ENCODE data around the gene HBG2.
"Not testable (repeated sequence)": the region's sequence is repeated elsewhere in the genome, so short reads cannot be mapped to it uniquely, and the experiment has no call there.

HBG2 gene

DNA sequence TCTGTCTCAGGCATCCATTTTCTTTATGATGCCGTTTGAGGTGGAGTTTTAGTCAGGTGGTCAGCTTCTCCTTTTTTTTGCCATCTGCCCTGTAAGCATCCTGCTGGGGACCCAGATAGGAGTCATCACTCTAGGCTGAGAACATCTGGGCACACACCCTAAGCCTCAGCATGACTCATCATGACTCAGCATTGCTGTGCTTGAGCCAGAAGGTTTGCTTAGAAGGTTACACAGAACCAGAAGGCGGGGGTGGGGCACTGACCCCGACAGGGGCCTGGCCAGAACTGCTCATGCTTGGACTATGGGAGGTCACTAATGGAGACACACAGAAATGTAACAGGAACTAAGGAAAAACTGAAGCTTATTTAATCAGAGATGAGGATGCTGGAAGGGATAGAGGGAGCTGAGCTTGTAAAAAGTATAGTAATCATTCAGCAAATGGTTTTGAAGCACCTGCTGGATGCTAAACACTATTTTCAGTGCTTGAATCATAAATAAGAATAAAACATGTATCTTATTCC, 26.1 kb upstream of the HBG2 start:
- no peak for DNase-seq

DNA sequence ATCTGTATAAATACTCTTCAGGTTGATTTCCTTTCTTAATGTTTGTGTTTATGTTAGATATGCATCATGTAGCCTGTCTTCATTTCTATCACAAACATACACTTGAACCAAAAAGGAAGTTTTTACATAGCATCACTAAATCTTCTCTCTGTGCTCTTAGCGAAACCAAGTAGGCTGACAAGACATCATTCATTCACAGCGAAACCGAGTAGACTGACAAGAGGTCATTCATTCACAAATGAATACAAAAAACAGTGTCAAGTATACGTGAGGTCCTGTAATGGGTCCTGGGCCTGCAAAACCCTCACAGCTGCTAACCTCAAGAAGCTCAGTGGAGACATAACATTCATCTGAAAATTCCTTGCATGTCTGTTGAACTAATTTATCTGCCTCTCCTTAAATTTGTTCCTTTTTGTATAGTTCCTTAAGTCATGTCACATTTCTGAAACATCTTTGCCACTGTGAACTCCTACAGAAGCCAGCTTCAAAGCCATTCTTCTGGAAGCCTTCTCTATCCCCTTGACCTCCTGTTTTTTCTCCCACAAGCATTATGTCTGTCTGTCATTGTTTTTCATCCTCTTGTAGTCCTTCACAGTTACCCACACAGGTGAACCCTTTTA, 25.0 kb upstream of the HBG2 start:
- no peak for DNase-seq

DNA sequence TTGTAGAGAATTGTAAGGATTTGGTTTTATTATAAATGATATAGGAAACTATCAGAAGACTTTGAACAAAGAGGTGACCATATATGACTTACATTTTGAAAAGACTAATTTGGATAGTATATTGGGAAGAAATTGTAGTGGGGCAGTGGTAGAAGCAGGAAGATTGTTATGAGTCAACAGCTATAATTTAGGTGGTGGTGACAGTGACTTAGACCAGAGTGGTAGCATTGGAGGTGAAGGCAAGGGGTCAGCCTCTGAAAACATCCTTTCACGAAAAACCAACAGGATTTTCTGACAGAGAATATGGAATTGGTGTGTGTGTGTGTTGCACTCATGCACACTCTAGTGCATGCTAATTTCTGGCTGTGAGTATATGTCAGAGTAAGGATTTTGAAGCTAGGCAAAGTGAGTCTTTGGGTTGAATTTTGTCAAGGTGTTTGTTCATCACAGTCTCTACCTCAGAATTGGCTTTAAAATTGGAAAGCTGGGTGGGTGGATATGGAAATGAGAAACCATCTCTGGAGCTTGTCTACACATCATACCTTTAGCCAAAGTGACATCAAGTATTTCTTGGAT, 23.3 kb upstream of the HBG2 start:
- DNase-seq: no peak

DNA sequence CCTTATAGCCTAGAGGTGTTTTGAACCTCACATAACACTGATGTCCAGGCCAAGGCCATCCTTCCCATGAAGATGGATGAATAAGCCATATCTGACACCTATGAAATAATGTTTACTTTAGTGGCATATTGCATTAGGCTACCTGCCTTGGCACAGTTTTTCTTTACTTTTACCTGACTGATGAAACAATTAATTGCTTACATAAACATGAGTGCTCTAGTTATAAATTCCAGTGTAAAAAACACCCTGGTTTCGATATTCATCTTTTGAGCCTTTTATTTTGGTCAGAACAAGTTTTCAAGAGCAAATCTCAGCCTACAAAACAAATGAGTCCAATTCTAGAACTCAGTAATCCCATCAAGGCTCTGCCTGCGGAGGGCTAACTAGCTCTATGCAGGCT, 22.1 kb upstream of the HBG2 start:
- no peak for DNase-seq

DNA sequence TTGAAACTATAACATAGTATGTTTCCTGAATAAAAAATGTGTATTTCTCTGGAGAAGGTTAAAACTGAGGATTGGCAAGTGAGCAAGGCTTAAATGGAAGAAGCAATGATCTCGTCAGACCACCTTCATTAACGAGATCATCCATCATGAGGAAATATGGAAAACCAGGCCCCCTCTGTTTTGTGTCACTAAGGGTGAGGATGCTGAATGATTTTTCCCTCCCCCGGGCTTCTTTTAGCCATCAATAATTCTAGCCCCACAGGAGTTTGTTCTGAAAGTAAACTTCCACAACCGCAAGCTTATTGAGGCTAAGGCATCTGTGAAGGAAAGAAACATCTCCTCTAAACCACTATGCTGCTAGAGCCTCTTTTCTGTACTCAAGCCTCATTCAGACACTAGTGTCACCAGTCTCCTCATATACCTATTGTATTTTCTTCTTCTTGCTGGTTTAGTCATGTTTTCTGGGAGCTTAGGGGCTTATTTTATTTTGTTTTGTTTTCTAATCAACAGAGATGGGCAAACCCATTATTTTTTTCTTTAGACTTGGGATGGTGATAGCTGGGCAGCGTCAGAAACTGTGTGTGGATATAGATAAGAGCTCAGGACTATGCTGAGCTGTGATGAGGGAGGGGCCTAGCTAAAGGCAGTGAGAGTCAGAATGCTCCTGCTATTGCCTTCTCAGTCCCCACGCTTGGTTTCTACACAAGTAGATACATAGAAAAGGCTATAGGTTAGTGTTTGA, 21.0 kb upstream of the HBG2 start:
- no peak for DNase-seq

DNA sequence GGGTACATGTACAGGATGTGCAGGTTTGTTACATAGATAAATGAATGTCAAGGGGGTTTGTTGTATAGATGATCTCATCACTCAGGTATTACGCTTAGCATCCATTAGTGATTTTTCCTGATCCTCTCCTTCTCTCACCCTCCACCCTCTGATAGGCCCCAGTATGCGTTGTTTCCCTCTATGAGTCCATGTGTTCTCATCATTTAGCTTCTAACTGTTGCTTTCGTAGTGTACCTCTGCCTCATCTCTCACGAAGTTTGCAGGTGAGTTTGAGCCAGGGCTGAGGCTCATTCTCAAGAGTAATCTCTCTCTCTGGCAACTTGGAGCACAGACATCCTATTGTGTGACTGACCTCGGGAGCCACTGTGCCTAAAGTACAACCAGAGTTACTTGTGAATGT, 19.8 kb upstream of the HBG2 start:
- DNase-seq: no peak

DNA sequence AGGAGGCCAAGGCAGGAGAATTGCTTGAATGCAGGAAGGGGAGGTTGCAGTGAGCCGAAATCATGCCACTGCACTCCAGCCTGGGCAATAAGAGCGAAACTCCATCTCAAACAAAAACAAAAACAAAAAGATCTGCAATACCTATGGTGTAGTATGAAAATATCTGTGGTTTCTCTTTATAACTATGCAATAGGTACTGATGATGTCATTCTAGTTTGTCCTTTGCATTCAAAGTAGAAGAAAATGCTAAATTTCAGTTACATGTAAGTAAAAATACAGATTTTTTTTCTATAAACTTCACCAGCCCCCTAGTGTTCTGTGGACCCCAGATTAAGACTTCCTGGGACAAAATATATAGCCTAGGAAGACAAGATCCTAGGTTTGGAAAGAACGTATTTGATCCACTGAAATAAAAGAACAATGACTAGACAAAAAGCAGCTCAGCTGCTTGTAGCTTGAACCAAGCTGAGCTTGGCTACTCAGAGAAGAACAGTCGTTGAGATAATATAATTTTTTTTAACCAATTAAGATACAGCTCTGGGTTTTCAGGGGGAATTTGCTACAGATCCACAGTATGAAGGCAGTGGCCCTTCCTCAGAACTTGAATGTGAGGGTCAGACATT, 17.9 kb upstream of the HBG2 start:
- DNase-seq: no peak

DNA sequence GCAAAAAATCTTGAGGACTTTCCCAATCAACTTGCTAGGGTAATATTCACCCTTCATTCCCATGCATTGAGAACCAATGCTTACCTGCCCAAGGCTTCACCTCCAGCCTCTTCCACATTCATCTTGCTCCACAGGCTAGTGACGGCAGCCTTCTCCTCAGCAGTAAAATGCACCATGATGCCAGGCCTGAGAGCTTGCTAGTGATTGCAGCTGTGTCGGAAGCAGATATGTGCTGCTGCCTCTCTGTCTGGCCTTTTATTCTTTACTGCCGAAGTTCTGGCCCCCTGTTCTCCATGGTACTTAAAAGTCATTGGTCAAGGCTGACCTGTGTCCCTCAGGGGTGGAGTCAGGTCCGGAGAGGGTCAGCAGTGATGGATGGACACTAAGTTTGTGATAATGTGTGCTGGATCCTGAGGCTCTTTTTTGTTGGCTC, 15.2 kb upstream of the HBG2 start, which contains the start of gene HBE1:
Gene HBE1, minus strand, starts transcription at position 231 of the 433 bp plus-strand sequence. Its CDS starts 55 bp downstream, at position 176.
- DNase-seq: no peak

DNA sequence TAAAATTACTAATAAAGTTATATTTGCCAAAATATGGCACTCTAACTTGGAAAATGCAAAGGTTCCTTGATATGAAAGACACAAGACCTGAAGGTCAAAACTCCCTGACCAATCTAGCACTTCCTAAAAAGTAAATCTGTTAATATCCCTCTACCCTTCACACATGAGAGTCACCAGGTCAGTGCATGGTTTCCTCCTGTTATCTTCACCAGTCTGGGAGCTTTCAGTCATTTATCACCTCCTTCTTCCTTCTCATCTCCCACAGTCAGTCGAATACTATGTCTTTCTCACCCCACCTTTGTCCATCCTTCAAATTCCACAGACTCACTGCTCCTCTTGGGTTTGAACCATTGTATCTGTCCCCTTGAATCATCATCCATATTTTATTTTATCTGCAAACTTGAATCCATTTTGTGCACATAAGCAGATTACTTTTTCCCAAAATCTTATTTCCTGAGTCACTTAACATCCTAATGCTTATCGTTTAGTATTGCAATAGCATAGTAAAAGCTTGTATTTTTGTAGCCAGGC, 12.5 kb upstream of the HBG2 start:
- no peak for DNase-seq

DNA sequence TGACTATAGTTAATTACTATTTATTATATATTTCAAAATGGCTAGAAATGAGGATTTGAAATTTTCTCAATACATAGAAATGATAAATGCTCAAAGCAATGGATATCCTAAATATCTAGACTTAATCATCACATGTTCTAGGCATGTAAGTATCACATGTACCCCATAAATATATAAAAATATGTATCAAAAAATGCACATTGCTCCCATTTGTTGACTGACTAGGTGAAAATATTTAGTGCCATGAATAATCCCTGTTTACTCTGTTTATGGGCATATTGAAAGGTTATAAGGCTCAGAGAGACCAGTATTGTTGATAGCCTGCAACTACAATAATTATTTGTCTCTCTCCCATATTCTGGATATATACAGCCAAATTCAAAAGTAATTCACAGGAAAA, 12.0 kb upstream of the HBG2 start:
- DNase-seq: no peak

DNA sequence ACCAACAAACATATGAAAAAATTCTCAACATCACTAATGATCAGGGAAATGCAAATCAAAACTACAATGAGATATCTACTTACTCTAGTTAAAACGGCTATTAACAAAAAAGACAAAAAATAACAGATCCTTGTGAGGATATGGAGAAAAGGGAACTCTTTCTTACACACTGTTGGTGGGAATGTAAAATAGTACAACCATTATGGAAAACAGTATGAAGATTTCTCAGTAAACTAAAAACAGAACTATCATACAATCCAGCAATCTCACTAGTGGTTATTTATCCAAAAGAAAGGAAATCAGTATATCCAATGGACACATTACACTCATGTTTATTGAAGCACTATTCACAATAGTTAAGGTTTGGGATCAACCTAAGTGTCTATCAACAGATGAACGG, 11.3 kb upstream of the HBG2 start:
- DNase-seq: no peak

DNA sequence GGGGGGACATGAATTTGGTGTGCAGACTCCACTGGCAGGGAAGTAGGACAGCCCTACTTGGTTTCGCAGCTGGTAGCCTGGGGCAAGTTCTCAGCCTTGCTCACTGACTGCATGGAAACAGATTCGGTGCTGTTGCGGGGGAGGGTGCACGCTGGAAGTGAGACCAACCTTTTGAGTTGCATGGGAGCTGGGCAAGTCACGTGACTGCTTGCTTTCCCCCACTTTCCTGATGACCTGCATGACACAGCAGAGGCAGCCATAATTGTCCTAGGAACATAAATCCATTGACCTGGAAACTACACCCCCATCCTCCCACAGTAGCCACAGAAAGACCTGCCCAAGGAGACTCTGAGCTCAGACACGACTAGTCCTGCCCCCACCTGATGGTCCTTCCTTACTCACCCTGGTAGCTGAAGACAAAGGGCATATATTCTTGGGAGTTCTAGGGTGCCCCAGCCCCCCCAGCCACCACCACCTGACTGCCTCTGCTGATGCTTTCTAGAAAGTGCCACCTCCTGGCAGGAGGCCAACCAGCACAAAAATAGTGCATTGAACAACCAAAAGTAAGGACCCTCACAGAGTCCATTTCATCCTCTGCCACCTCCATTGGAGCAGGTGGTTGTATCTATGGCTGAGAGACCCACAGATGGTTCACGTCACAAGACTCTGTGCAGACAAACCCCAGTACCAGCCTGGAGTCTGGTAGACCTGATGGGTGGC, 4.1 kb upstream of the HBG2 start:
- no peak for DNase-seq

DNA sequence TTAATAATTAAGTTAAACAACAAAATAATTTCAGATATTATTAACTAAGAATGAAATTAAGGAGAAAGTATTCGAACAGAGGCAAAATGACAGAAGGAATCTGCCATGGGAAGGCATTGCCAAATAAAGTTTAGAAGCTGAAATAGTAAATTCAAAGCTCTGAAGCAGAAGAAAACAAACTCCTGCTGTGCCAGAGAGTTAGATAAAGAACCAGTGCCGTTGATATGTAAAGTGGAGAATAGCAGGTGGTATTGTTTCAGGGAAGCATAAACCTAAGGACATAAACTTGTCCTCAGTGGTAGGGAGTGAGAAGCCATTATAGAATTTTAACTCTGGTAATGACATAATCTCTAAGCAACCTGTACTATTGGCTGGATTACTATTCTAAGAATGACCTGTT, 2.7 kb upstream of the HBG2 start:
- DNase-seq: no peak

DNA sequence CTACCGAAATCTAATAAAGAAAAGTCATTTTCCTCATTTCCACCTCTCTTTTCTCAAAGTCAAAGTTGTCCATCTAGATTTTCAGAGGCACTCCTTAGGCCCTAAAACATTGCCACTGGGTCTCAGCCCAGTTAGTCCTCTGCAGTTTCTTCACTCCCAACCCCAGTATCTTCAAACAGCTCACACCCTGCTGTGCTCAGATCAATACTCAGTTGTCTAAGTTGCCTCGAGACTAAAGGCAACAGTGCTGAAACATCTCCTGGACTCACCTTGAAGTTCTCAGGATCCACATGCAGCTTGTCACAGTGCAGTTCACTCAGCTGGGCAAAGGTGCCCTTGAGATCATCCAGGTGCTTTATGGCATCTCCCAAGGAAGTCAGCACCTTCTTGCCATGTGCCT, 558 bp downstream of the HBG2 start:
- not testable (repeated sequence) for DNase-seq

DNA sequence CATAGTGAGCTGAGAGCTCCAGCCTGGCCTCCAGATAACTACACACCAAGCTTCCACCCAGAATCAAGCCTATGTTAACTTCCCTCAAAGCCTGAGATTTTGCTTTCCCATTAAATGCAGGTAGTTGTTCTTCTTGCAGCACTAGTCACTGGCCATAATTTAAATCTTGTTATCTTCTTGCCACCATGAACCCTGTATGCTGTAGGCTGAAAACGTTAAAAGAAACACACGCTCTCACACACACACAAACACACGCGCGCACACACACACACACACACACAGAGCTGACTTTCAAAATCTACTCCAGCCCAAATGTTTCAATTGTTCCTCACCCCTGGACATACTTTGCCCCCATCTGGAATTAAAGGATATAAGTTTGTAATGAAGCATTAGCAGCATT, 1.1 kb downstream of the HBG2 start:
- not testable (repeated sequence) for DNase-seq

DNA sequence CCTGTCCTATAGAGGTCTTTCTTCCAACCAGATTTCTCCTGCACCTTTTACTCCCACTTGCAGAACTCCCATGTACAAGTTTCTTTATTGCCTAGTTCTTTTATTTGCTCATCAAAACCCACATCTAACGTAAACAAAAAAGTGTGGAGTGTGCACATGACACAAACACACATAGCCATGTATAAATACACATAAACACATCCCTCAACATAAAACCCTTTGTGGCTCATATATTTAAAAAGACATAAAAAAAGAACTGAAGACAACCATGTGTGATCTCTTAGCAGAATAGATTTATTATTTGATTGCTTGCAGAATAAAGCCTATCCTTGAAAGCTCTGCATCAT, 1.7 kb downstream of the HBG2 start:
- no peak for DNase-seq

DNA sequence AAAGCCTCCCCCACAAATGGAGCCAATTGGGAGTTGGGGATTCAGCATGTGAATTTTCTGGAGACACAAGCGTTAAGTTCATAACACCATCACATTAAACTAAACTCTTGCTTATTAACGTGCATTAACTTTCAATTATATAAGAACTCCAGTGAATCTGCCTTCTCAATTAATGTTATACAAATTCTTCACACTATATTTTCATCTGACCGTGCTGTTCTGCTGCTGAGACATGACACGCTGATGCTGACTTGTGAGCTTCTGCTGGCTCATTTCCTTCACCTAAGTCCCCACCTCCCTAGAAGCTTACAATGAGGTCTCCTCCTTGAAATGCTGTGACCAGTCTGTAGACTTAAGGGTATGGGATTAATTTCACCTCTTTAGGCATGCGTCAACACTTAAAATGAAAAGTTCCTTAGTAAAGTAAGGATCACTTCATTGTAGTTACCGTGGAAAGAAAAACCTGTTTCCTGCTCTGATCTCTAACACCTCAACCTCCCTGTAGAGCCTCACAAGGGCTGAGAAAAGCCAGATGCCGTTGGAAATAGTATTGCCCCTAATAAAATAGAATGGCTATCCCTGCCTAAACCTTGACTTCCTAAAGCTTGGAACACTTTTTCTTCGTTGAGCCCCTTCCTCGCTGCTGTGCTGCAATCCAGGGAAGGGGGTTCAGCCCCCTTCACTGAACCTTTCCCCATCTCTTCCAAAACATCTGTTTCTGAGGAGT, 2.2 kb downstream of the HBG2 start:
- no peak for DNase-seq

DNA sequence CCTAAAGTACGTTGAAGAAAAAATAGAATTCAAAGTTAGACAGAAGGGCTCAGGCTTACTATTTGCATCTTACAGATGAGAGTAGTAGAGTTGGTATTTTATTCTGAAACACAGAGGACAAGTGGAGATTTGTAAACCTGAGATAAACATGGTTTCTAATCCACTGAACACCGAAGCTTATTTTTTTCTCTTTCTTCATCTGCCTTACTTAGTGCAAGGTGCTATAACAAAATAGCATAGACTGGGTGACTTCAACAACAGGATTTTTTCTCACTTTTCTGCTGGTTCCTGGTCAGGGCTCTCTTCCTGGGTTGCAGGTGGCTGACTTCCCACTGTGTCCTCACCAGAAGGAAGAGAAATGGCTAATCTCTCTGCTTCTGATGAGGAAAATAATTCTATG, 2.8 kb downstream of the HBG2 start:
- no peak for DNase-seq

DNA sequence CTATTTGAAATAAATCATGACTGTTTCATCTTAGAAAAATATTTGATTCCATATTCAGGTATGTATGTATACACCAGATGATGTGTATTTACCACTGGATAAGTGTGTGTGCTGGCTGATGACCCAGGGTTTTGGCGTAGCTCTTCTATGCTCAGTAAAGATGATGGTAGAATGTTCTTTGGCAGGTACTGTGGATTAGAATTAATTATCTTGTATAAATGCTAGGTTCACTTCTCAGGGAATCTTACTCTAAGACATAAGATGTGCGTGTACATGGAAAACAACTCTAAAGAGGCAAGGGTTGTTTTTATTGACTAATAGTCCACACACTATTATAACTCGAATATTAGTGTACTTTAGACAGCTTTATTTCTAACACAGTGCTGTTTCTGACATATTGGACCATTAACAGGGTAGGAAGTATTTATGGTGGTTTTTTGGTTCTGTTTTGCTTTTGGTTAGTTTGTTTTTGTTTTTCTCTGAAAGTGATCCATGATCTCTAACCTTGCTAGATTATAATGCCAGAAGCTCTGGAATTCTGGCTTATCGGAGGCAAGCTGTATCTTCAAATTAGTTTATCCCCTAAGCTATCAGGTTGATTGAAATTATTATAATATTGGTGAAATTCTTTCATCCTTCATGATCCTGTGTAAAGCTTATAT, 3.9 kb downstream of the HBG2 start:
- DNase-seq: no peak

DNA sequence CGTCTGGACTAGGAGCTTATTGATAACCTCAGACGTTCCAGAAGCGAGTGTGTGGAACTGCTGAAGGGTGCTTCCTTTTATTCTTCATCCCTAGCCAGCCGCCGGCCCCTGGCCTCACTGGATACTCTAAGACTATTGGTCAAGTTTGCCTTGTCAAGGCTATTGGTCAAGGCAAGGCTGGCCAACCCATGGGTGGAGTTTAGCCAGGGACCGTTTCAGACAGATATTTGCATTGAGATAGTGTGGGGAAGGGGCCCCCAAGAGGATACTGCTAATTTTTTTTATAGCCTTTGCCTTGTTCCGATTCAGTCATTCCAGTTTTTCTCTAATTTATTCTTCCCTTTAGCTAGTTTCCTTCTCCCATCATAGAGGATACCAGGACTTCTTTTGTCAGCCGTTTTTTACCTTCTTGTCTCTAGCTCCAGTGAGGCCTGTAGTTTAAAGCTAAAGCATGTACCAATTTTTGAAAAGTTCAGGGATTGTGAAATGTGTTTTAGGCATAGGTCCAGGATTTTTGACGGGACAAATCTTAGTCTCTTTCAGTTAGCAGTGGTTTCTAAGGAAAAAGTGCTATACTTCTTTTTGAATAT, 4.7 kb downstream of the HBG2 start, which contains the start of gene HBG1:
Gene HBG1, minus strand, starts transcription at position 51 of the 590 bp plus-strand sequence. CDS start 53 bp downstream, outside the sequence.
- not testable (repeated sequence) for DNase-seq

DNA sequence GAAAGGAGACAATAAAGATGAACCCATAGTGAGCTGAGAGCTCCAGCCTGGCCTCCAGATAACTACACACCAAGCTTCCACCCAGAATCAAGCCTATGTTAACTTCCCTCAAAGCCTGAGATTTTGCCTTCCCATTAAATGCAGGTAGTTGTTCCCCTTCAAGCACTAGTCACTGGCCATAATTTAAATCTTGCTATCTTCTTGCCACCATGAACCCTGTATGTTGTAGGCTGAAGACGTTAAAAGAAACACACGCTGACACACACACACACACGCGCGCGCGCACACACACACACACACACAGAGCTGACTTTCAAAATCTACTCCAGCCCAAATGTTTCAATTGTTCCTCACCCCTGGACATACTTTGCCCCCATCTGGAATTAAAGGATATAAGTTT, 6.1 kb downstream of the HBG2 start:
- not testable (repeated sequence) for DNase-seq
